ENCODE data around the gene MUC22.

- TF ChIP-seq FOXP2 (optimal IDR thresholded peaks at IDR 0.05; ENCODE audit: control extremely low read depth, extremely low read length, insufficient read depth) = no peak
- no peak for TF ChIP-seq EZH2 (IDR thresholded peaks at IDR 0.05)
Measured at GRCh38 chr6:31057426-31058003, 47.2 kb downstream of the MUC22 start.

Measured in SK-N-MC (cell line).